GM12873 (cell line): ENCODE measurements around the gene SEMA4B.
A peak's percentile ranks its signal among the peaks of the same experiment; 100 is the strongest.

Experiments used
- TF ChIP-seq, protein P1 (sequence below): IDR thresholded peaks from 2 replicates; pipeline ENCODE4 v1.5.1; 2012; ENCODE audit warnings: low read depth, mild to moderate bottlenecking, moderate library complexity, low read length, control low read depth; ENCODE audit not compliant: insufficient read depth; ENCODE audit errors: missing control alignments

SEMA4B gene

DNA sequence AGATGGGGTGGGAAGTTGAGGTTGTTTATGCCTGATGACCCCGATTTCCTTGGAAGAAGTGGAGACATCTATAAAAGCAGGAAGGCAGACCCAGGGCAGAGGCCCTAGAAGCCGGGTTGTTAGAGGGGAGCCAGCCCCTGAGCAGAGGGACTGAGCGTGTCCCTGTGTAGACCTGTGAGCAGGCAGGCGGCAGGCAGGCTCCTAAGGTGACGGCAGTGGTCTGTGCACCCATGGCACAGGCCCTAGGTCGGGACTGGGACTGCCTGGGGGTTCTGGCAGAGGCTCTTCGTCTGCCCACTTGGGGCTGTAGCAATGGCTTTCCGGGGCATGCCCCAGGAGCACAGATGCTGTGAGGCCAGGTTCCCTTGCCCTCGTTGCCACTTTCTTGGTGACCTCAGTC is 9.9 kb downstream of the SEMA4B start:
- TF ChIP-seq, protein P1, sequence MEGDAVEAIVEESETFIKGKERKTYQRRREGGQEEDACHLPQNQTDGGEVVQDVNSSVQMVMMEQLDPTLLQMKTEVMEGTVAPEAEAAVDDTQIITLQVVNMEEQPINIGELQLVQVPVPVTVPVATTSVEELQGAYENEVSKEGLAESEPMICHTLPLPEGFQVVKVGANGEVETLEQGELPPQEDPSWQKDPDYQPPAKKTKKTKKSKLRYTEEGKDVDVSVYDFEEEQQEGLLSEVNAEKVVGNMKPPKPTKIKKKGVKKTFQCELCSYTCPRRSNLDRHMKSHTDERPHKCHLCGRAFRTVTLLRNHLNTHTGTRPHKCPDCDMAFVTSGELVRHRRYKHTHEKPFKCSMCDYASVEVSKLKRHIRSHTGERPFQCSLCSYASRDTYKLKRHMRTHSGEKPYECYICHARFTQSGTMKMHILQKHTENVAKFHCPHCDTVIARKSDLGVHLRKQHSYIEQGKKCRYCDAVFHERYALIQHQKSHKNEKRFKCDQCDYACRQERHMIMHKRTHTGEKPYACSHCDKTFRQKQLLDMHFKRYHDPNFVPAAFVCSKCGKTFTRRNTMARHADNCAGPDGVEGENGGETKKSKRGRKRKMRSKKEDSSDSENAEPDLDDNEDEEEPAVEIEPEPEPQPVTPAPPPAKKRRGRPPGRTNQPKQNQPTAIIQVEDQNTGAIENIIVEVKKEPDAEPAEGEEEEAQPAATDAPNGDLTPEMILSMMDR, result no peak

DNA sequence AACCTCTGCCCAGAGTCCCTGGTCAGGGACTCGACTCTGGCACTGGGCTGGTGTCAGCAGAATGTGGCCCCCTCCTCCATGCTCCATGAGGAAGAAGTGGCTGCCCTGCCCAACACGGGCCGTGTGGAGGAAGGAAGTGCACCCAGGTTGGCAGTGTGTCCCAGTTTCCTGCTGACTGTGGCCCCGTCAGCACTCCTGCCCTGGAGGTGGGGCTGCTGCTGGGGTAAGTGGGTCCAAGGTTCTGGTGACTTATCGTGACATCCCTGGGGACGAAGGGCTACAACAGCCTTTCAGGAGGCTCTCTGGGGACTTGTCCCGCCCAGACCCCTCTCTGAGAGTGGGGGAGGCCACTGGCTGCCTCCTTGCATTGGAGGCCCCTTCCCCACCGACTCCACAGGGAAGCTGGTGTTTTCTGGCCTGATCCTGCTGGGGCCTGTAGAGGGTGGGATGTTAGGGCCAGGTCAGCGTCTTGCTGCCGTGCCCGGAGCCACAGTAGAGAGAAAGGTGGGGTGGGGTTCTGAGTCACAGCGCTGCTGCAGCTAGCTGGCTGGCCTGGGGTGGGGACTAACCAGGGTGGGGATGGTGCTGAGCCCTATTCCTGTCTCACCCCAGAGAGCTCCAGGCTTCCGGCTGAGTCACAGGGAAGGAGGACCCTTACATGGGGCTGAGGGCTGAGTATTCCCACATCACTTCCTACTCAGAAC is 10.5 kb downstream of the SEMA4B start:
- TF ChIP-seq, protein P1, result no peak

DNA sequence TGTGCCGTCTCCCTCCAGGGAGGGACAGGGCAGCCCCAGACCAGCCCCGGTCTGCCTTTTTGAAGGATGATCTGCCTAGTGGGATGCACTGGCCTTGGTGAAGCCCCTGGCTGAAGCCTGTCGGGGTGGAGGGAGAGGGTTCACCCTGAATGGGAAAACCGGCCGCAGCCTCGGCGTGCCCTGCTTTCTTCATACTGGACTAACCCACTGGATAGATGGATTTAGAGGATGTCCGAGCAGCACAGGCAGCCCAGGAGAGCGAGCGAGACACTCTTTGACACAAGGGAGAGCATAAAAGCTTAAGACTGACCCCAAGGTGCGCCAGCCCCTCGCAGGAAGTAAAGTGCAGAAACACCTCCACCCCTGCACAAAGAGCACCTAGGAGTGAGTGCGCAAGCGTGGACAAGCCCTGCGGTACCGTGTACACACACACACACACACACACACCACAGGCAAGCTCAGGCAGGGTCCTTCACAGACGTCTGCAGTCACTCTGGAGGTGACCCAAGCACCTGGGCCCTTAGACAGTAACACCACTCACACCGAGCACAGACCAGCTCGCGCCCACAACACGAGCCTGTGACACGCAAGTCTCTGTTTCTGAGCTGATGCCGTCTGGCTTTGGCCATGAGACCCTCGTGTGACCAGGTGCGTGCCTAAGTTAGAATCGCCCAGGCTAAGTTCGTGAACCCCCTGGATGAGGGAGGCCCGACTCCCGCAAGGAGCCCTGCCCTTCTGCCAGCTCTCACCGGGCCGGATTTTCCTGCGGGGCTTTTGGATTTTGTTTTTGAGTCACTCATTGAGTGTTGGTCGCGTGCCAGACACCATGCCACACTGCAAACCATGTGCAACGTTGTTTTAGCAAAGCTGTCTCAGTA is 11.3 kb downstream of the SEMA4B start:
- TF ChIP-seq, protein P1, result no peak

DNA sequence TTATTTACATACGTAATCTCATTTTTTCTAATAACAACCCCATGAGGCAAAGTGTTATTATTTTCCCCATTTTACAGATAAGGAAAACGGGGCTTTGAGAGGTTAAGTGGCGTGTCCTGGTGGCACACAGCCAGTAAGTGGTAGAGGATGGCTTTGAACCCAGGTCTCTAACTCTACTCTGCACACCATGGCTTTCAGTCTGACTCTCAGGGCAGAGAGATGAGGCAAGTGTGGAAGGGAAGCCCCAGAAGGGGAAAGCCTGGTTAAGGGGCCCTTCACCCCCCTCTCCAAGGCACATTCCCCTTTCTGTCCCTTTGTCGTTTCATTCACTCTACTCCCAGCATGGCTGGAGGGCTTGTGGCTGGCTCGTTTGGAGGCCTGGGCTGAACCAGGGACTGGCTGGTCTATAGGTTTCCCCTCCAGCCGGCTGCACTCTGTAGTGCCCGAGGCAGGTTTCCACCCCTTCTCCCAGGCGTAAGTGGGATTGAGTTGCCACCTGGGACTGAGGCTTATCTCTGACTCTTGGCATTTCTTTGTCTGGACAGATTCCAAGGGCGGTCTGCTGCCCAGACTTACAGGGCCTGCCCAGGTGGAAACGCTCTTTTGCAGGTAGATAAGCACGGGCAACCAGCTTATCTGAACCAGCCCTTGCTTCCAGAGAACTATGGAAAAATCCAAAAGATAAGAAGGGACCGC is 12.1 kb downstream of the SEMA4B start:
- TF ChIP-seq, protein P1, result no peak

DNA sequence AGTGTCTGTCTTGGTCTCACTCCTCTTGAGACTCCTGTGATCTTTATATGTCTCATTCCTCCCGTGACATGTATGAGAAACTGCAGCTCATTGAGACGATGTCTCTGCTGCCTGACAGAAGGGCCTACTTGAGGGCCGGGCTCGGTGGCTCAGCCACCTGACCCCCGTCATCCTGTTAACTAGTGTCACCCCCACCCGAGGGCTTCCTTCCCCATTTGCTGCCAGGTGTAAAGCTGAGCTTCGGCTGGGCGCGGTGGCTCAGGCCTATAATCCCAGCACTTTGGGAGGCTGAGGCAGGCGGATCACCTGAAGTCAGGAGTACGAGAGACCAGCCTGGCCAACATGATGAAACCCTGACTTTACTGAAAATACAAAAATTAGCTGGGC is 12.7 kb downstream of the SEMA4B start:
- TF ChIP-seq, protein P1, result no peak

DNA sequence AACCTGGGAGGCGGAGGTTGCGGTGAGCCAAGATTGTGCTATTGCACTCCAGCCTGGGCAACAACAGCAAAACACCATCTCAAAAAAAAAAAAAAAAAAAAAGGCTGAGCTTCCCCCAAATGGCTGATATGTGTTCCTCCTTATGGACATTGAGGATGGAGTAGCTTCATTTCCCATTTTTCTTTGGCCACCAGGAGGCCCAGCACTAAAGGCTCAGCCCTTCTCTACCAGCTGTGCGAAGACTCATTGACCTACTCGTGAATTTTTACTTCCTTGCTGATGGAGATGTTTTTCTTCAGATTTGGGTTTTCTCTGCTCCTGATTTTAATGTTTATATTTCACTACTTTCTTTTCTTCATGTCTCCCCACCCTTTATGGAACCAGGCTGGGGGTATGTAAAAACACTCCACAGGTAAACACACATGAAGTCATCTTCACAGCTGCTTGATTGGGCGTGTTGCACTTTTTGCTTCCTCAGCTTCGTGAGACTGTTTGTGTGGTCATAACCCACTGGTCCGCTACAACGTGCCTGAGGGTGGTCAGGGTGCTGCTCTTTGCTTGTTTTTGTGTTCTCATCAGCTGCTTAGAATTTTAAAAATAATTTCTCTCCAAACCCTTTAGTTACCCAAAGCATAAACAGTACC is 13.5 kb downstream of the SEMA4B start:
- TF ChIP-seq, protein P1, result peak; percentile 34
